Measurements from ENCODE around the gene HLCS. TPM values are rescaled to one million over a fixed set of nuclear protein-coding genes. Genes with fewer than 3 reads are reported as not detected.
"Not testable (repeated sequence)": the region's sequence is repeated elsewhere in the genome, so short reads cannot be mapped to it uniquely, and the experiment has no call there.

Gene HLCS
- total and polyA plus RNA-seq, 2 donors (not counting 3 experiments of a cell fraction or from before 2014, with no cell fraction given) = 6.7 to 17.2 TPM

- TF ChIP-seq FOS (IDR thresholded peaks at IDR 0.05; ENCODE audit: borderline replicate concordance, insufficient read depth, low read length) (no peak), MYC (IDR thresholded peaks at IDR 0.05; ENCODE audit: low read depth, low read length) (peak; percentile 25), MAX (IDR thresholded peaks at IDR 0.05; ENCODE audit: insufficient read depth, insufficient read length) (peak; percentile 82), POLR2AphosphoS5 (IDR thresholded peaks at IDR 0.05; ENCODE audit: insufficient read depth, low read depth, low read length) (peak; percentile 83), JUN (IDR thresholded peaks at IDR 0.05; ENCODE audit: borderline replicate concordance, insufficient read depth, insufficient read length, low read depth) (no peak), POLR2A (IDR thresholded peaks at IDR 0.05; ENCODE audit: low read depth, low read length) (peak; percentile 73), EZH2 (IDR thresholded peaks at IDR 0.05; ENCODE audit: borderline replicate concordance, low read depth, low read length, severe bottlenecking) (no peak), GATA2 (IDR thresholded peaks at IDR 0.05; ENCODE audit: insufficient read depth, insufficient read length, low read depth, low read length) (no peak)
- TF ChIP-seq, protein P1, sequence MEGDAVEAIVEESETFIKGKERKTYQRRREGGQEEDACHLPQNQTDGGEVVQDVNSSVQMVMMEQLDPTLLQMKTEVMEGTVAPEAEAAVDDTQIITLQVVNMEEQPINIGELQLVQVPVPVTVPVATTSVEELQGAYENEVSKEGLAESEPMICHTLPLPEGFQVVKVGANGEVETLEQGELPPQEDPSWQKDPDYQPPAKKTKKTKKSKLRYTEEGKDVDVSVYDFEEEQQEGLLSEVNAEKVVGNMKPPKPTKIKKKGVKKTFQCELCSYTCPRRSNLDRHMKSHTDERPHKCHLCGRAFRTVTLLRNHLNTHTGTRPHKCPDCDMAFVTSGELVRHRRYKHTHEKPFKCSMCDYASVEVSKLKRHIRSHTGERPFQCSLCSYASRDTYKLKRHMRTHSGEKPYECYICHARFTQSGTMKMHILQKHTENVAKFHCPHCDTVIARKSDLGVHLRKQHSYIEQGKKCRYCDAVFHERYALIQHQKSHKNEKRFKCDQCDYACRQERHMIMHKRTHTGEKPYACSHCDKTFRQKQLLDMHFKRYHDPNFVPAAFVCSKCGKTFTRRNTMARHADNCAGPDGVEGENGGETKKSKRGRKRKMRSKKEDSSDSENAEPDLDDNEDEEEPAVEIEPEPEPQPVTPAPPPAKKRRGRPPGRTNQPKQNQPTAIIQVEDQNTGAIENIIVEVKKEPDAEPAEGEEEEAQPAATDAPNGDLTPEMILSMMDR (IDR thresholded peaks at IDR 0.05; ENCODE audit: extremely low read depth in 1 of 2, insufficient read depth in 1 of 2, low read depth in 1 of 2, low read length in 2 of 2) = peak; percentile 84 to 87
- Histone ChIP-seq H3K9me3 (replicated peaks; ENCODE audit: control insufficient read depth, insufficient read depth, low read length) (no peaks in the 10 kb centered on the region), H3K79me2 (ENCODE audit: control insufficient read depth, insufficient read depth, low read length) (no peaks in the 10 kb centered on the region), H4K20me1 (replicated peaks; ENCODE audit: control insufficient read depth, extremely low read depth, insufficient read depth, low read length) (no peaks in the 10 kb centered on the region), H3K4me2 (ENCODE audit: insufficient read depth, low read length) (peak overlapping the region; percentile 51), H3K36me3 (ENCODE audit: control insufficient read depth in 2 of 2, extremely low read depth in 1 of 2, insufficient read depth in 2 of 2, low read length in 2 of 2) (no peaks in the 10 kb centered on the region), H2AFZ (ENCODE audit: low read depth, low read length) (peak overlapping the region; percentile 88), H3K9me1 (replicated peaks; ENCODE audit: control insufficient read depth, extremely low read depth, insufficient read depth, low read length) (no peaks in the 10 kb centered on the region), H3K9ac (replicated peaks; ENCODE audit: extremely low read depth, insufficient read depth, low read length) (peak overlapping the region; percentile 45), H3K27me3 (ENCODE audit: control insufficient read depth in 2 of 2, insufficient read depth in 2 of 2, low read length in 2 of 2) (no peaks in the 10 kb centered on the region), H3K4me3 (replicated peaks in 1 of 3; ENCODE audit: insufficient read depth in 1 of 3, low read depth in 1 of 3, low read length in 3 of 3) (peak overlapping the region in 2 of 3 experiments; percentile 24 to 56), H3K27ac (ENCODE audit: insufficient read depth, low read depth, low read length) (peak overlapping the region; percentile 36), H3K4me1 (ENCODE audit: control insufficient read depth, extremely low read depth, insufficient read depth, low read length) (peaks cover 2% of the 10 kb centered on the region)
- intact Hi-C loops (cut with micrococcal nuclease) (loop anchor here (1.0 to 10.0 kb wide), 4 partner anchors 13 to 385 kb away; partner anchors contain the start of genes PIGP, RIPPLY3 and TTC3), dilution Hi-C loops (cut with MboI; ENCODE audit: extremely low pct_ligation_motif_present, low sequenced_read_pairs) (no loop called here)
- ChIA-PET CTCF (interaction anchor here (0.5 to 5.9 kb wide), 21 partner anchors 9 to 521 kb away, joined by 3 to 109 read pairs (median 3); partner anchors contain the start of genes HLCS and RIPPLY3), POLR2A (no interaction called here)
- BruUV-seq (replicated peaks) = no TSS peak
- DNase-seq (ENCODE audit: low read depth, low spot score) (peak; percentile 90), FAIRE-seq (peak; percentile 76)
These were observed 23.4 kb upstream of the HLCS start for GRCh38 chr21:36989699-36990507.

- intact Hi-C loops (cut with micrococcal nuclease) = loop anchor here (10.0 kb wide), 1 partner anchor 386 kb away; no protein-coding TSS in a partner anchor
- H3K9me1 ChIP-seq (replicated peaks; ENCODE audit: control insufficient read depth, extremely low read depth, insufficient read depth, low read length); dilution Hi-C loops (cut with MboI; ENCODE audit: extremely low pct_ligation_motif_present, low sequenced_read_pairs); H3K4me1 ChIP-seq (ENCODE audit: control insufficient read depth, extremely low read depth, insufficient read depth, low read length); H3K9me3 ChIP-seq (replicated peaks; ENCODE audit: control insufficient read depth, insufficient read depth, low read length); H3K79me2 ChIP-seq (ENCODE audit: control insufficient read depth, insufficient read depth, low read length); H4K20me1 ChIP-seq (replicated peaks; ENCODE audit: control insufficient read depth, extremely low read depth, insufficient read depth, low read length); H3K36me3 ChIP-seq (ENCODE audit: control insufficient read depth in 2 of 2, extremely low read depth in 1 of 2, insufficient read depth in 2 of 2, low read length in 2 of 2); BruUV-seq (replicated peaks); DNase-seq (ENCODE audit: low read depth, low spot score); H3K27me3 ChIP-seq (ENCODE audit: control insufficient read depth in 2 of 2, insufficient read depth in 2 of 2, low read length in 2 of 2): not testable (repeated sequence)
- Histone ChIP-seq H3K27ac (ENCODE audit: insufficient read depth, low read depth, low read length) (peak overlapping the region; percentile 36), H3K4me2 (ENCODE audit: insufficient read depth, low read length) (peak overlapping the region; percentile 51), H3K4me3 (replicated peaks in 1 of 3; ENCODE audit: insufficient read depth in 1 of 3, low read depth in 1 of 3, low read length in 3 of 3) (peak overlapping the region in 2 of 3 experiments; percentile 24 to 56), H2AFZ (ENCODE audit: low read depth, low read length) (peak overlapping the region; percentile 88), H3K9ac (replicated peaks; ENCODE audit: extremely low read depth, insufficient read depth, low read length) (peak overlapping the region; percentile 45)
- ChIA-PET CTCF (interaction anchor here (0.5 to 5.9 kb wide), 17 partner anchors 10 to 521 kb away, joined by 3 to 109 read pairs (median 4); partner anchors contain the start of genes HLCS and RIPPLY3), POLR2A (interaction anchor here (0.6 kb wide), 1 partner anchor 23 kb away, joined by 4 read pairs; no protein-coding TSS in a partner anchor)
- FAIRE-seq = peak; percentile 26
These were observed 22.8 kb upstream of the HLCS start for GRCh38 chr21:36989199-36989698.

All from endothelial cell of umbilical vein (primary cell).